ENCODE data around the gene PALS1. TPM values are rescaled to one million over a fixed set of nuclear protein-coding genes. Genes with fewer than 3 reads are reported as not detected.

PALS1 gene
- total RNA-seq (33.3 TPM), polyA plus RNA-seq (ENCODE audit: insufficient read depth, low read depth, low replicate concordance) (20.6 TPM)
- long read RNA-seq, donor 1, full-length matches to known transcripts, result 1 of 1 reads
- long read RNA-seq, donor 1, partial matches to known transcripts, result 0 of 1 reads
- long read RNA-seq, donor 1, other reads (novel, unspliced or antisense), result 0 of 1 reads
- long read RNA-seq, donor 2, full-length matches to known transcripts, result 2 of 64 reads
- long read RNA-seq, donor 2, partial matches to known transcripts, result 18 of 64 reads
- long read RNA-seq, donor 2, other reads (novel, unspliced or antisense), result 44 of 64 reads
- long read RNA-seq, donor 3, full-length matches to known transcripts, result 3 of 10 reads
- long read RNA-seq, donor 3, partial matches to known transcripts, result 0 of 10 reads
- long read RNA-seq, donor 3, other reads (novel, unspliced or antisense), result 7 of 10 reads
- long read RNA-seq, donor 4, full-length matches to known transcripts, result 3 of 84 reads
- long read RNA-seq, donor 4, partial matches to known transcripts, result 81 of 84 reads
- long read RNA-seq, donor 4, other reads (novel, unspliced or antisense), result 0 of 84 reads
- long read RNA-seq, donor 5, result 0 reads
- long read RNA-seq, donor 6, full-length matches to known transcripts, result 4 of 29 reads
- long read RNA-seq, donor 6, partial matches to known transcripts, result 25 of 29 reads
- long read RNA-seq, donor 6, other reads (novel, unspliced or antisense), result 0 of 29 reads
- long read RNA-seq, donor 7, full-length matches to known transcripts, result 8 of 15 reads
- long read RNA-seq, donor 7, partial matches to known transcripts, result 7 of 15 reads
- long read RNA-seq, donor 7, other reads (novel, unspliced or antisense), result 0 of 15 reads
- long read RNA-seq, donor 8, full-length matches to known transcripts, result 2 of 2 reads
- long read RNA-seq, donor 8, partial matches to known transcripts, result 0 of 2 reads
- long read RNA-seq, donor 8, other reads (novel, unspliced or antisense), result 0 of 2 reads
- long read RNA-seq, donor 9, partial matches to known transcripts, result 11 of 12 reads
- long read RNA-seq, donor 9, other reads (novel, unspliced or antisense), result 0 of 12 reads
- long read RNA-seq, donor 10, full-length matches to known transcripts, result 5 of 122 reads
- long read RNA-seq, donor 10, partial matches to known transcripts, result 117 of 122 reads
- long read RNA-seq, donor 10, other reads (novel, unspliced or antisense), result 0 of 122 reads

DNA sequence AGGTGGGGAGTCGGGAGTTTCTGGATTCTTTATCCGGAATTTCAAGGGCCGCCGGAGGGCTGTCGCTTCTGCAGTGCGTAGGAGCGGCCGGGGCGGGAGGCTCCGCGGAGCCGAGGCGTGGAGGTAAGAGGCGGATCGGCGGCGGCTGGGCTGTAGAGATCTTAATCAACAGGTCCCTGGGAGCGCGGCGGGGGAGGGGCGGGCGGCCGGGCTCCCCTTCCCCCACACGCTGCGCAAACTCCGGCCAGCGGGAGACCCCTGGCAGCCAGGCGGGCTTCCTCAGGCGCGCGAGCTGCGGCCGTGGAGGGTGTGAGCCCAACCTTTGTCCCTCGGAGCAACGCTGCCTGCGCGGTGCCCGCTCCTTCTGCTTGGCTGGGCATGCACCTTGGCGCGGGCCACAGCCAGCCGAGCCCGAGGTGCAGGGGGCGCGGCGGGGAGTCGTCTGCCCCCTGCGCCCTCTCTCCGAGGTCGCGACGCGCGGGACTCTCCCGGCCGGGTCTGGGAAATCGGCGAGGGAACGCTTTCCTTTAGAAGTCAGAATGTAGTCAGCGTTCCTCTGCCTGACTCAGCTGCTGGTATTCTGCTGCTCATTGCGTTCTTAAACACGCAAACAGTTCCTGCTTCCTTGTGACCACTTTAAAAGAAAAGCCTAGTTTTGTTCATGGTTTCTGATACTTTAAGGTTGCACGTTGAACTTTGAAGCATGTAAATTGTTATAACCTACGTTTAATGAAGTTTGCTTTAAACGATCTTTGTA is at the start of gene PALS1:
PALS1 (plus strand) TSS at position 25 of the 757 bp plus-strand sequence. CDS start 37,736 bp downstream, outside the sequence.
- H3K27me3 ChIP-seq (ENCODE audit: control insufficient read depth, insufficient read depth, low read length), result no peaks in the 10 kb centered on the region
- peak within 1 kb of the TSS; percentile 92 to 96 for H3K27ac ChIP-seq (ENCODE audit: low read depth in 2 of 2, low read length in 2 of 2)
- DNase-seq (peak in 1 of 5 donors; percentile 81), FAIRE-seq (no peak)
- H3K36me3 ChIP-seq (ENCODE audit: control insufficient read depth in 2 of 3, insufficient read depth in 3 of 3, low read length in 3 of 3), result no peaks in the 10 kb centered on the region
- H3K4me1 ChIP-seq (ENCODE audit: control insufficient read depth in 2 of 3, insufficient read depth in 2 of 3, low read depth in 1 of 3, low read length in 3 of 3), result peaks cover 0 to 7% (median 5%) of the 10 kb centered on the region in 3 donors
- intact Hi-C loops (cut with DNase I), result no loop called here
- H3K4me3 ChIP-seq (ENCODE audit: low read length in 3 of 3), result peak within 1 kb of the TSS; percentile 74 to 96 (median 90)
- no peaks in the 10 kb centered on the region for H3K9me3 ChIP-seq (ENCODE audit: control insufficient read depth in 2 of 3, insufficient read depth in 1 of 3, low read length in 3 of 3)
- H3K9ac ChIP-seq (ENCODE audit: low read length in 3 of 3), result peak within 1 kb of the TSS; percentile 41 to 98 (median 96)
- no peak for TF ChIP-seq CTCF (IDR thresholded peaks at IDR 0.05; ENCODE audit: borderline replicate concordance, extremely low read depth, insufficient read depth)

DNA sequence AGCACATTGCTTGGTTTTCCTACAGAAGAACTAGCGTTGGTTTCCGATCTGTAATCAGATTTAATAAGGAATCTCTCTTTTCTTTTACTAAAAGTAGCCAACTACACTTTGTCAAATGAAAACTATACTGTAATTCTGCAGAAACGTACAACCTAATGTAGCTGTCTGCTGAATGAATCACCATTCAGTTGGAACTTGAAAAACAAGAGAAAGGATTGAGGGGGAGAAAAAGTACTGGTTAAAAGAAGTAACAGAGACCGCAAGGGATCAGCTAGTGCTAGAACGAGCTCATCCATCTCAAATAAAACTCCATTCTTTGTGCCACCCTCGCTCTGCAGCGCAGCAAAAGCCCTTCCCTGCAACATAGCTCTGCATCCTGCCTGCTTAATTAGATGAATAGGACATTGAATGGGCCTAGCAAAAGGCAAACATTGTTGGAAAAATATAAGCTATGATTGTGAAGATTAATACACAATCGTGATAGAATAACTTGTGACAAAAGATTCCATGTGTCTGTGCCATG is 49.4 kb upstream of the PALS1 start:
- Histone ChIP-seq H3K36me3 (ENCODE audit: control insufficient read depth in 2 of 3, insufficient read depth in 3 of 3, low read length in 3 of 3) (no peaks in the 10 kb centered on the region), H3K27me3 (ENCODE audit: control insufficient read depth, insufficient read depth, low read length) (no peaks in the 10 kb centered on the region), H3K9me3 (ENCODE audit: control insufficient read depth in 2 of 3, insufficient read depth in 1 of 3, low read length in 3 of 3) (no peaks in the 10 kb centered on the region), H3K4me3 (ENCODE audit: low read length in 3 of 3) (no peak overlapping the region), H3K9ac (ENCODE audit: low read length in 3 of 3) (no peak overlapping the region), H3K27ac (ENCODE audit: low read depth in 2 of 2, low read length in 2 of 2) (no peak overlapping the region), H3K4me1 (ENCODE audit: control insufficient read depth in 2 of 3, insufficient read depth in 2 of 3, low read depth in 1 of 3, low read length in 3 of 3) (no peaks in the 10 kb centered on the region)
- no peak for TF ChIP-seq CTCF (IDR thresholded peaks at IDR 0.05; ENCODE audit: borderline replicate concordance, extremely low read depth, insufficient read depth)
- intact Hi-C loops (cut with DNase I), result no loop called here
- FAIRE-seq (no peak), DNase-seq (no peak)

GRCh38 chr14:67192366-67192765 is 48.9 kb upstream of the PALS1 start:
- H3K4me1 ChIP-seq (ENCODE audit: control insufficient read depth in 2 of 3, insufficient read depth in 2 of 3, low read depth in 1 of 3, low read length in 3 of 3), result no peaks in the 10 kb centered on the region
- intact Hi-C loops (cut with DNase I), result no loop called here
- DNase-seq, result no peak
- no peak for FAIRE-seq
- H3K27ac ChIP-seq (ENCODE audit: low read depth in 2 of 2, low read length in 2 of 2), result no peak overlapping the region
- H3K9me3 ChIP-seq (ENCODE audit: control insufficient read depth in 2 of 3, insufficient read depth in 1 of 3, low read length in 3 of 3), result no peaks in the 10 kb centered on the region
- TF ChIP-seq CTCF (IDR thresholded peaks at IDR 0.05; ENCODE audit: borderline replicate concordance, extremely low read depth, insufficient read depth), result no peak
- no peak overlapping the region for H3K9ac ChIP-seq (ENCODE audit: low read length in 3 of 3)
- H3K27me3 ChIP-seq (ENCODE audit: control insufficient read depth, insufficient read depth, low read length), result no peaks in the 10 kb centered on the region
- no peak overlapping the region for H3K4me3 ChIP-seq (ENCODE audit: low read length in 3 of 3)
- H3K36me3 ChIP-seq (ENCODE audit: control insufficient read depth in 2 of 3, insufficient read depth in 3 of 3, low read length in 3 of 3), result no peaks in the 10 kb centered on the region

All from kidney (tissue), 22 donors.